HG03039 (cell line): ENCODE measurements around the gene GASK1A.
"Not testable (repeated sequence)": the region's sequence is repeated elsewhere in the genome, so short reads cannot be mapped to it uniquely, and the experiment has no call there.

ENCODE experiments used
- ATAC-seq: cut with Tn5 transposase; IDR thresholded peaks from one replicate; pipeline ENCODE4 v1.9.1; 2021; ENCODE audit warnings: mild to moderate bottlenecking, moderate library complexity; ENCODE audit not compliant: unreplicated experiment

Gene GASK1A

GRCh38 chr3:43030162-43030935 is 51.2 kb downstream of the GASK1A start:
- ATAC-seq: no peak

- no peak for ATAC-seq
Observed at GRCh38 chr3:43031485-43031884, 52.4 kb downstream of the GASK1A start.

GRCh38 chr3:43031889-43032545 is 52.9 kb downstream of the GASK1A start:
- no peak for ATAC-seq

- ATAC-seq: no peak
Observed at GRCh38 chr3:43032646-43033628, 53.8 kb downstream of the GASK1A start.

GRCh38 chr3:43034200-43034599 is 55.1 kb downstream of the GASK1A start:
- ATAC-seq: no peak

GRCh38 chr3:43034911-43035310 is 55.8 kb downstream of the GASK1A start:
- no peak for ATAC-seq

GRCh38 chr3:43035801-43036365 is 56.8 kb downstream of the GASK1A start:
- ATAC-seq: no peak

GRCh38 chr3:43036621-43037423 is 57.7 kb downstream of the GASK1A start:
- no peak for ATAC-seq

- ATAC-seq: no peak
Observed at GRCh38 chr3:43038010-43038409, 58.9 kb downstream of the GASK1A start.

GRCh38 chr3:43041517-43041916 is 62.4 kb downstream of the GASK1A start:
- ATAC-seq: no peak

GRCh38 chr3:43043071-43043766 is 64.1 kb downstream of the GASK1A start:
- ATAC-seq: no peak

GRCh38 chr3:43043793-43044192 is 64.7 kb downstream of the GASK1A start:
- no peak for ATAC-seq

- not testable (repeated sequence) for ATAC-seq
Observed at GRCh38 chr3:43045079-43045478, 66.0 kb downstream of the GASK1A start.

- no peak for ATAC-seq
Observed at GRCh38 chr3:43046583-43046982, 67.5 kb downstream of the GASK1A start.

- ATAC-seq: no peak
Observed at GRCh38 chr3:43048470-43048869, 69.4 kb downstream of the GASK1A start.

- ATAC-seq: no peak
Observed at GRCh38 chr3:43053291-43053690, 74.2 kb downstream of the GASK1A start.

GRCh38 chr3:43054754-43055153 is 75.6 kb downstream of the GASK1A start:
- ATAC-seq: no peak

GRCh38 chr3:43055393-43055792 is 76.3 kb downstream of the GASK1A start:
- ATAC-seq: no peak
